HuH-7.5 (cell line): ENCODE results near the gene FBXO42.

Experiments
- DNase-seq: peaks from one replicate; pipeline ENCODE4 v3.0.0; 2011; ENCODE audit warnings: low spot score

The FBXO42 gene

DNA sequence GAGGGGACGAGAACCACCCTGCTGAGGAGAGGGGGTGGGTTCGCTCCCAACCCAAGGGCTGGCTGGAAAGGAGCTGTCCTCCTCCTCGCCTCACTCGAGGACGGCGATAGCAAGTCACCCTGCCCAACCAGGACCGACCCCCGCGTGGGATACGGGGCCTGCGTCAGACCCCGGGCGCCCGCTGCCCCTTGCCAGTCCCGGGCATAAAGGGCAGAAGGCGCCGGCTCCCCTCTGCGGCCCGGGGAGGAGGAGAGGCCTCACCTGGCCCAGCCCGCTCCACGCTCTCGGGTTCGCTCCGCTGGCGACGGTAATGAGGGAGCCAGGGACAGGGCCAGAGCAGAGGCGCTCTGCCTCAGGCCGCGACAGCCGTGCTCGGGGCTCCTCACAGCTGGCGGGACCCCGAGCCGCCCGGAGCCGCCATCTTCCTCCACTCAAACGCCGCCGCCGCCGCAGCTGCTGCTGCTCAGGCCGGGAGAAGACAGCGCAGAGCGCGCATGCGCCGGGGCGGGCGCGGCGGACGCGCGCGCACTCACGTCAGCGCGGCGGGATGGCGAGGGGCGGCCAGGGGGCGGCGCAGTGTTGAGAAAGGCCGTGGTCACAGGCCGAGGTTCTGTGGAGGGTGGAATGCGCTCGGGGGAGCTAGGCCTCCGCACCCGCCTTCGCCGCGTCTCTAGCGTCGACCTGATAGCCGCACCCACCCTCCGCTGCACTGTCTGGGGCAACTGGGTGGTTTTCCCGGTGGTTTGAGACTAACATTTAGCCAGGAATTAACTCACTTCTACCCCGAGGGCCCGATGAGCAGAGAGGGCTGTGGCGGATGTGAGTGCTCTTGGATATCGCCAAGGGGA is at the start of gene FBXO42:
Gene FBXO42 (minus strand): TSS at position 487 of the 848 bp plus-strand sequence. CDS start 37,062 bp downstream, outside the sequence.
- DNase-seq = peak; percentile 78

DNA sequence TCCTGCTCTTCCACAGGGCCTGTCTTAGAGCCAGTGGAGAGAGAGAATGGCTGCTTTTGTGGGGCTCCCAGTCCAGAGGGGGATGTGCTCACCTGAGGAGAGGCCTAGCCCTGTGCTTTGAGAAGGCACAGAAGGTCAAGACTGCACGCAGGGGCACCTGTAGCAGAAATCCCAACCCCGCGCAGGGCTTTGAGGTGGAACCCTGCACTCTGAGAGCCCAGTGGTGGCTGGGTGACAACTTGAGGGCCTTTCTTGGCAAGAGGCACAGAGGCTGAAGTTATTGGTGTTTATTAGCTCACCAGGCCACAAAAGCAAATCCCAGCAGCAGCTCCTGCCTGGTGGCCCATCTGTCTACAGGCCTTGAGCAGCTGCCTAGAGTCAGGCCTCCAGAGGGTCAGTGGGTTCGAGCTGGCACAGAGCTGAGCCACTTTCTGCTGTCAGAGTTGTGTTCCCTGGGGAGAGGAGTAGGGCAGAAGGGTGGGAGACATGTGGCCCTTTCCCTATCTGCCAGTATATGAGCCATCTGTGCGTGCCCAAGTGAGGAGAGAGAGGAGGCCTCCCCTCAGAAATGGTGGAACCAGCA is 46.2 kb upstream of the FBXO42 start:
- no peak for DNase-seq

DNA sequence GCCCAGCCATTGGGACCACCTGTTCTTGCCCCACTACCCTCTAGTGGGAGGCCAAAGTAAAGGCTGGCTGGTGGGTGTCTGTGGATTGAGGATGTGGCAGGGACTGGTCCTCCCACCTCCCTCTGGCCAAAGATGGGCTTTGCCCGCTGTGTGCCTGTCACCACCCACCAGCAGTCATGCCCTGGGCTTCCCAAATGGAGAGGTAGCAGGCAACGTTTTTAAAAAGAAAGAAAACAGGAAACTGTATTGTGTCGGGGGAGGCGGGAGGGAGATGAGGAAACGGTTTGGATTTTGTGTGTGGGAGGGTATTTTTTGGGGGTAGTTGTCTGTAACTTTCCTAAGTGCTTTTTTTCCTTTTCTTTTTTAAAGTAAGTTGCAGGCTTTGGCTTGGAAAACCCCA is 44.8 kb upstream of the FBXO42 start:
- no peak for DNase-seq

DNA sequence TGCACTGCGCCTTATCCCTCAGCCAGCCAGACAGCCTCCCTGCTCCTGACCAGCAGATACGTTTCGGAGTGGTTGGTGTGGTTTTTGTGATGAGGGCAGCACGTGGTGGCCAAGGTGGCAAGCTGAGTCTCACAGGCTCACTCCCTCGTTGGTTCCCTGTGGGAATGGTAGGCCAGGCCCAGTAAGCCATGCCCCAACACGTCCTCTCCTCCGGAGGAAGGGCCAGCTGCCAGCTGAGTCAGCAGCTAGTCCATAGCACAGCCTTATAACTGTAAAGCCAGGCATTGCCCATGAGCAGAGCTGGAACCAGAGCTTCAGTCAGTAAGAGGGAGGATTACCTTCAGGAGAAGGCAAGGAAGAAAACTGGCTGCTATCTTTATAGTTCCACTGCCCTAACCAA is 44.3 kb upstream of the FBXO42 start:
- no peak for DNase-seq

DNA sequence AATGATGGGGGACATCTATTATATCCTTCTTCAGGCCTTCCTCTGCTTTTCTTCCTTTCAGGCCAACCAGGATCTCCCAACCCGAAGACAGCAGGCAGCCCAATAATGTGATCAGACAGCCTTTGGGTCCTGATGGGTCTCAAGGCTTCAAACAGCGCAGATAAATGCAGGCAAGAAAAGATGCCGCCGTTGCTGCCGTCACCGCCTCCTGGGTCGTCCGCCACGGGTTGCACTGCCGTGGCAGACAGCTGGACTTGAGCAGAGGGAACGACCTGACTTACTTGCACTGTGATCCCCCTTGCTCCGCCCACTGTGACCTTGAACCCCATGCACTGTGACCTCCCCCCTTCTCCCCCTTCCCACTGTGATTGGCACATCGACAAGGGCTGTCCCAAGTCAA is 42.7 kb upstream of the FBXO42 start:
- no peak for DNase-seq

DNA sequence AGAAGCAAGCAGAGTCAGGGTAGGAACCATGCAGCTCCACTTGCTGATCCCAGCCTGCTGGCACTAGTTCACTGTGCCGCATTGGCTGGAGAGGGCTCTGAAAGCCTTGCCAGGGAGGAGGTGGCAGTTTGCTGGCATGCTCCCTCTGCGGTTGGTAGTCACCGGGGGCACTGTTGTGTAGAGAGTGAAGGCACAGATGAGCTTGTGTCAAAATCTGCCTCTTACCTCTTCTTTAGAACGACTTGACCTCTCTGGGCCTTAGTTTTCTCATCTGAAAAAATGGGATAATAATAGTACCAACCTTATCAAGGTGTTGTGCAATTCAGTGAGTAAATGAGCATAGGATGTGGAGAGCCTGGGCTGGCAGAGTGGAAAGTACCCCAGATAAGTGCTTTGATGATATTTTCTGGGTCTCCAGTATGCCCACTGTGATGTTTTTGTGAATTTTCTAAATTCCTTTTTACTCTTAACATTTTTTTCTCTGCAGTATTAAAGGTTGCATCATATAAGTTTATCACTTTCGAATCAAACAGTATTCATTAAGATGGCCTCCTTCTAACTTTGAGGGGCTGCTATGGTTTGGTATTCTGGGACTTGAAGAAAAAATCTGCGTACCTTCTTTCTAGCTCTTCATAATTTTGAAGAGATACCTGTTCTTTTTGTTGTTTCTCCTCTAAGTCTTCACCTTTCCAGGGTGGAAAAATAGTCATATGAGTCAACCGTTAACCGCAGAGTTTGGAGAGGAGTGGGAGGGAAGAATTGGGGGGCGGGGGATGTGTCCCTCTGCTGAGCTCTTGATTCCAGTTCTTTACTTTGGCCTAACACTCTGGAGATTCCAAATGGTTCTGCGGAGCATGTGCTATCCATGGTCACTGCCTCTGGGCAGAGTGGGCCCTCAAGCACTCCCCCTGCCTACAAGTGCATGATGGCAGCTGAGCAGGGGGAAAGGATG is 41.6 kb upstream of the FBXO42 start:
- no peak for DNase-seq

DNA sequence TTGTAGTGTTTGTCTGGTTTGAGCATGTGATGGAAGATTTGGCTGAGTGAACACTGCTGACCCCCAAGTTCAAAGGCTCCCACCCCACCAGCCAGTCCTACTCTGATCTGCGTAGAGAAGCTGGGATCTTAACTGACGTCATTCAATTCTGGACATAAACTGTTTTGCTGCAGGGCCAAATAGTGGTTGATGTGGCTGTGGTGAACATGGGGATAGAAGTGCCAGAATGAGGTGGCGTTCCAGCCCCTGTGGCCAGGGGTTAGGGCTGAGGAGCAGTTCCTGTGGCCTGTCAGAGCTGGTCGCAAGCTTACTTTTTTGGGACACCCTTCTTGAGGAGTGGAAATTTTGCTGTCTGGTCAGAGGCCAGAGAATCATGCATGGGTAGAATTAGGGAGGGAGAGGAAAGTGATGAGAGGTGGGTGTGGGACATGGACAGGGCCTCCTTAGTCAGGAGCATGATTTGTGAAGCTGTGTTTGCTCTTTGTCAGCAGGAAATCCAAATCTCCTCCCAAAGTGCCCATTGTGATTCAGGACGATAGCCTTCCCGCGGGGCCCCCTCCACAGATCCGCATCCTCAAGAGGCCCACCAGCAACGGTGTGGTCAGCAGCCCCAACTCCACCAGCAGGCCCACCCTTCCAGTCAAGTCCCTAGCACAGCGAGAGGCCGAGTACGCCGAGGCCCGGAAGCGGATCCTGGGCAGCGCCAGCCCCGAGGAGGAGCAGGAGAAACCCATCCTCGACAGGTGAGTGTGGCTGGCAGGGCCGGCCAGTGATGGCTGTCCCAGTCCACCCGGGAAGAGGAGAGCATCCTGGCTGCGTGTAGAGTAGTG is 40.7 kb upstream of the FBXO42 start:
- no peak for DNase-seq

DNA sequence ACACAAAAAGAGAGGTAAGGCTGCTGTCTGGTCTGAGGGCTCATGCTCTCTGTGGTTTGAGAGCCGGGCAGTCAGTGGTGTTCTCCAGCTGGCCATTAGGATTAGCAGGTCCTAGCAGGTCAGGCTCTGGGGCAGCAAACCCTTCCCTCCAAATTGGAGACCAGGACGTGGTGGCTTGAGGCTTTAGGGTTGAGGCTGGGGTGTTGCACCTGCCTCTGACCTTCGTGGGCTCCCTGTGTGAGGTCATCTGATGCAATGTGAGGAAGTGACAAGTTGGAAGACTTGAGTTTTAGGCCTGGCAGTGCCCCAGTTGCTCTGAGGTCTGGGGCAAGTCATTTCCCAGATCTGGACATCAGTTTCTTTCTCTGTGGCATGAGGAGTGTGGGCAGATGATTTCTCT is 39.1 kb upstream of the FBXO42 start:
- DNase-seq = no peak

DNA sequence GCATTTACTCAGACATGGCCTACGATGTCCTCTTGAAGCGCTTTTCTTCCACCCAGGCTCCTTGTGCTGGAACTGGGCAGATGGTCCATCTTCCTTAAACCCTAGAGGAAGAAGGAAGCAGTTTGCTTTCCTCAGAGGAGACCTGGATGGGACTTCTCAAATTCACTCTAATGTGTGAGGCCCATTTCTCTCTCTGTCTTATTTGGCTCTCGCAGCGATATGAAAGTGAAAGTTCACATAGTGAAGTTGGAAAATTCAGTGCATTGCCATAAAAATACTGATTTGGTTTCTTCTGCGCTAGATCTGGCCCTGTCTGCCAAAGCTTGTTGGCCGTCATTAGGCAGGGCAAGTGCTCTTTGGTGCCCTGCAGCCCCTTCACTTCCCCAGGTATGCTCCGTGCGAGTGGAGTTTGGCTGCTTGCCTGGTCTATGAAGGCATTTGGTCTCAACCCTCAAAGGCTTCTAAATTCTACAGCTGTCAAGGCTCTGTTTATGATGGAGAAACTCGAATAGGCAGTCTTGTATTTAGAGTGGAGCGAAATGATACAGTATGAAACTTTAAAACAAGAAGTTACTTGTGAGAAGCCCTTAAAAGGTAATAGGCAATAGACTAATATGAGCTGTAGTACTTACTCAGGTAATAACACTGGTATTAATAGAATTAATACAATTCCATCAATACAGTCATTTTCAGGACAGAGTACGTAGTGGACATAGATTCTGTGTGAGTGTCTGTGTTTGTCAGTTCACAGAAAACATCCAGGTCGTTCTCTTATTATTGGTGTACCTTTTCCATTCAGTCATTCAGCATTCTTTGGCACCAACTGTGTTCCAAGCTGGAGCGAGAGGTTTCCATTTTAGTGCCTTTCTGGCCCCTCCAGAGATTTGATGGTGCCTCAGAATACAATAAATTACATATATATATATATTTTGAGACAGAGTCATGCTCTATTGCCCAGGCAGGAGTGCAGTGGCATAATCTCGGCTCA is 35.2 kb upstream of the FBXO42 start:
- no peak for DNase-seq

DNA sequence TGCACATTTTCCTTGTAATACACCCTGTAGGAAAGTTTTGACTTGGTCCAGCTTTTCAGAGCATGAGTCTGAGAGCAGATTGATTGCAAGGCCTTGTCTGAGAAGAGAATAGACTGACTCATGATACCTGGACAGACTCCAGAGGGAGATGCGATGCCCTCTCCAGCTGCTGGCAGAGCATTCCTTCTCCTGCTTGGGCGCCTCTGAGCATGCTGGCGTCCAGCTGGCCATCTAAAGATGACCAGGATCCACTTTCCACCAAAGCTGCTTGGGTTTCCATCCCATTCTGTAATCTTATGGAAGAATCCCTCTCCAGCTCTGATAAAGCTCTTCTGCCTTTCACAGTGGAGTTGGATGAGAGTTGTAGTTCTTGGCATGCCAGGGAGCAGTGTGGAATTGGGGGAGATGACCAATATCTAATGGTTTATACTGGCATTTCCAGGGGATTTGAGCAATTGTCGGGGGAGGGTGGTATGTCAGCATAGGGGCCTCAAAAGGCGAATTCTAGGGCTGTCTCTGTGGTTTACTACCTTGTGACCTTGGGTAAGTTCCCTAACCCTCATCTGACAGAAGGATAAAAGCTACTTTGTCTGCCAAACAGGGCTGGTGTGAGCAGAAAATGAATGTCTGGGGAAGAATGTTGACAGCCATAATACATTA is 34.3 kb upstream of the FBXO42 start:
- no peak for DNase-seq

DNA sequence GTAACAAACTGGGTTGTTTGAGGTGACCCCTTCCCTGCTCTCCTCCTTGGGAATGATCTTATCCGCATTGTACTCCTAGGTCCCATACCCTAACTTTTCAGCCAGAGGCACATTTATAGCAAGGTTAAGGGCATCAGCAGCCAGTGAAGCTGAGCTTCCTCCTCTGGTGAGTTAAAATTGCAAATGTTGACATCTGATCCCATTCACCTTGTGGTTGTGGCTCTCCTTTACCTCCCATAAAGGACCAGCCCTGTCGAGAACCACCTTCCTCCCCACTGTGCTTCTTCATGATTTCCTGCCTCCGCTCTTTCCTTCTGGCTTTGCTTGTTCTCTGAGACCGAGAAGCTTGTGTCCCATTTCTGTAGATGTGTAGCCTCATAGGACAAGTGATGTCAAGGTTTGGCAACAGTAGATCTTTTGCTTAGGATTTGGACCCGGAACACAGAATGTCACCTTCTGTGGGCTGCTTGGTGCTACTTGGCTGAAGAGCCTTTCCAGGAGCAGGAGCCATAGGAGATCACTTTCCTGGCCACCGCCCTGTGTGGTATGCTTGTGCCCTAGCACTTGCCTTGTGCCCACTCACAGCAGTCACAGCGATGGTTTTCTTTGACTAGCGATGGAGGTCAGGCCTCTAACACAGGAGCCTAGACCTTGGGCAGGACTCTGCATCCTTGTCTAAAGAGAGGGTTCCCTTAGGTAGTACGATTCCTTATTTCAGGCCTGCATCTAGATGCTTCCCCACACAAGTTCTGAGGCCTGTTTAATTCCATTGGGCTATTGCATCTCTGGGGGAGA is 33.6 kb upstream of the FBXO42 start:
- no peak for DNase-seq

DNA sequence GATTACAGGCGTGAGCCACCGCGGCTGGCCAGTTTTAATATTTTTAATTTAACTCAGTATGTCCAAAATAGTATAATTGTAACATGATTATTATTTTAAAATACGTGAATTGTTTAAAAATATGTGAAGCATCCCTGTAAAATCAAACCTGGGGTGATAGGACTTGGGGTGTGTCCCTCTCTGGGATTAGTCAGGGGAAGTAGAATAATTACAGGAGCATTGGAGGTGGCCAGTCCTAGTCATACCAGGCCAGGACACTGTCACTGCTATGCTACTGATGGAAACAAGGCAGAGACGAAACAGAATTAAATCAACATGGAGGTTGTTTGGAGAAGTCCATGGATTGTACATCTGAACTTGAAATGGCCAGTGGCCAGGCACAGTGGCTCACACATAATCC is 31.6 kb upstream of the FBXO42 start:
- DNase-seq = no peak

DNA sequence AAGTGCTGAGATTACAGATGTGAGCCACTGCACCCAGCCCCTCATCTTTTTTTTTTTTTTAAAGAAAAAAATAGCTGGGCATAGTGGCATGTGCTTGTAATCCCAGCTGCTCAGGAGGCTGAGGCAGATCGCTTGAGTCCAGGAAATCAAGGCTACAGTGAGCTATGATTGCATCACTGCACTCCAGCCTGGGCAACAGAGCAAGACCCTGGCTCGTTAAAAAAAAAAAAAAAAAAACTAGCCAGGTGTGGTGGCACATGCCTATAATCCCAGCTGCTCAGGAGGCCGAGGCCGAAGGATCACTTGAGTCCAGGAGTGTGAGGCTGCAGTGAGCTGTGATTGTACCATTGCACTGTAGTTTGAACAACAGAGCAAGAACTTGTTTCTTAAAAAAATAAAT is 28.6 kb upstream of the FBXO42 start:
- DNase-seq = no peak

DNA sequence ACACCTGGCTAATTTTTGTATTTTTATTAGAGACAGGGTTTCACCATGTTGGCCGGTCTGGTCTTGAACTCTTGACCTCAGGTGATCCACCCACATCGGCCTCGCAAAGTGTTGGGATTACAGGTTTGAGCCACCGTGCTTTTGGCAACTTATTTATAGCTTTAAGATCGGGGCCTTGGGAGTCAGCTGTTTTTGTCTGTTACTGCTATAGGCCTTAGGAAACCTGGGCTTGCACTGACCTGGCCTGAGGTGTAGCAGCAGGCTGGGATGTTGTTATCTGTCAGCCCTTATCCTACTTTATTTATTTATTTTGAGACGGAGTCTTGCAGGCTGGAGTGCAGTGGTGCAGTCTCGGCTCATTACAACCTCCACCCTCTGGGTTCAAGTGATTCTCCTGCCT is 26.2 kb upstream of the FBXO42 start:
- DNase-seq = no peak

DNA sequence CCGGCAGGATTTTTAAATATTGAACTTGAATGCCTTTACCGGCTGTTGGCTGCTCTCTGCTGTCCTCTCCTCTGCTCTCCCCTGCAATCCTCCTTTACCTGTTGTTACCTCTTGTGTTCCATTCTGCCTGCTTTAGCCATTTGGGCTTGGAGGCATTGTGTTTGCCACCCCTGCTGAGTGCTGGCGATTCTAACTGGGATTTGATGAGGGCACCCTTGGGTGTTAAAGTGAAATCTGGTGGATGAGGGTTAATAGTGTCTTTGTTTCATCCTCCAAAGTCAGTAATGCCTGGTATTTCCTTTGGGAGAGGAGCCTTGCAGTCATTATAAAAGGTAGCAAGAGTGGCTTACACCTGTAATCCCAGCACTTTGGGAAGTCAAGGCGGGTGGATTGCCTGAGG is 24.7 kb upstream of the FBXO42 start:
- no peak for DNase-seq

DNA sequence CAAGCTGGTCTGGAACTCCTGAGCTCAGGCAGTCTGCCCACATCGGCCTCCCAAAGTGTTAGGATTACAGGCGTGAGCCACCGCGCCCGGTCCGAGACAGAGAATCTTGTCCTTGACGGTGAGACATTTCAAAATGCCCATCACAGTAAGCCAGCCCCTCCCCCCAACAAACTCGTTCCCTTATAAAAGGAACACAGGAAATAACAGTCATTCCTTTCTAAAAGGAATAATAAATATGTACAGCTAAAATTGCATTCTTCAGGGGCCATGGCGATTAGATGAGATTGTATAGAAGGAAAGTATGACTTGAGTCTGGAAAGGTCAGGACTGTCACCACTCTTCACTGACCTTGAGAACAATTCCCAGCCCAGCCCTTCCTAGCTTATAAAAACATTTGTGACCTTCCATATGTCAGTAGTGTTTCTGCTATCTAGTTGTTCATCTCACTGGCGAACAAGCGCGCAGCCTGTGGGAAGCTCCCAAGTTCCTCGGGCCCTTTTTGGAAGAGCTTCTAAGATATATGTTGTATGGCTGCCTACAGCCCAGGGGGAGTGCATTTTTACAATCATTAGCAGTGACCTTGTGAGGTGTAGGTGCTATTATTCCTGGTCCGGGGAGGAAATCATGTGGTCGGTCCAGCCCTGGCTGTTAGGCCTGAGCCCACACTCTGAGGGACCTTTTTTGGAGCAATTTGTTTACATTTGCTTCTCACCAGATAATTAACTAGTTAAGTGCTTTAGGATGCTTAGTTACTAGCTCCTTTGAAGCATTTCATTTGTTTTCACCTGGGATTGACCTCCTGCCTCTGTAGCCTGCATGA is 23.5 kb upstream of the FBXO42 start:
- DNase-seq = no peak

DNA sequence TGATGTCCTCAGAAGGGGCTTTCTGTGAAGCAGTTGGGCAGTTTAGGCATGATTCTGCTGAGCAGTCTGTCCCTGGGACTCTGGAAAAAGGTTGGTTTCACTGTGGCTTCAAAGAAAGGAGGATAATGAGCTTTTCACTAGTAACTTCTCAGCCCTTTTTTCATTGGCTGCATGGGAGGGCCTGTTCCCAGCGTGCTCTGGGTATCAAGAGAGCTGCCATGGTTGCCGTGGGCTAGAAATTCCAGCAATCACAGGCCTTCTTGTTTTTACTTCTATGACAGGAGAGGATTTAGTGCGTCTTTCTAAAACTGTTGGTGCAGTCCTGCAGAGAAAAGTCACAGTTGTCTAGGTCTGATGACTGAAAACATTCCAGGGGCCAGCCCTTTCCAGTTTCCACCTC is 22.0 kb upstream of the FBXO42 start:
- no peak for DNase-seq
